T-helper 1 cell treated with Interleukin-12 subunit alpha and Interleukin-12 subunit beta and Interleukin-4 antibody, amounts not matched to agents 30 ng/mL and 1 ng/mL, for 36 hours (primary cell): ENCODE measurements around the gene ARMC7. TPM values are rescaled to one million over a fixed set of nuclear protein-coding genes. Genes with fewer than 3 reads are reported as not detected.
"Not testable (repeated sequence)": the region's sequence is repeated elsewhere in the genome, so short reads cannot be mapped to it uniquely, and the experiment has no call there.

Experiments used
- intact Hi-C: fragments of 100-400 bp; cut with micrococcal nuclease; formaldehyde crosslinking; loops from one replicate; pipeline ENCODE4 v1.15.1; 2024
- total RNA-seq: library from RNA; stranded (reverse); gene quantifications from 2 replicates; pipeline ENCODE4 v1.2.3, GENCODE V29; 2022

ARMC7 gene
- total RNA-seq, 1 donor from 2014 or later: 16.5 TPM

GRCh38 chr17:75151930-75152329, 42.2 kb downstream of the ARMC7 start:
- intact Hi-C loops: no loop called here

GRCh38 chr17:75152523-75152921, 42.8 kb downstream of the ARMC7 start:
- intact Hi-C loops: no loop called here

GRCh38 chr17:75152922-75153779, 43.4 kb downstream of the ARMC7 start:
- intact Hi-C loops: no loop called here

- intact Hi-C loops: loop anchor here (1.0 to 2.0 kb wide), 9 partner anchors 13 to 108 kb away; partner anchors contain the start of genes ARMC7, GGA3, KCTD2 and MRPS7
Measured at GRCh38 chr17:75153780-75154194, 44.0 kb downstream of the ARMC7 start.

- intact Hi-C loops: loop anchor here (1.0 to 2.0 kb wide), 9 partner anchors 14 to 107 kb away; partner anchors contain the start of genes ARMC7, GGA3, KCTD2 and MRPS7
Measured at GRCh38 chr17:75154195-75155106, 44.7 kb downstream of the ARMC7 start, which contains the start of gene JPT1. Gene JPT1 (minus strand): TSS chr17:75154512. CDS start chr17:75154397, 115 bp downstream.

GRCh38 chr17:75155191-75155601, 45.4 kb downstream of the ARMC7 start:
- intact Hi-C loops: loop anchor here (2.0 kb wide), 2 partner anchors 14 to 24 kb away; partner anchors contain the start of gene NT5C

GRCh38 chr17:75158480-75158879, 48.7 kb downstream of the ARMC7 start:
- intact Hi-C loops: not testable (repeated sequence)

- intact Hi-C loops: no loop called here
Measured at GRCh38 chr17:75159196-75160031, 49.6 kb downstream of the ARMC7 start.

GRCh38 chr17:75160211-75160610, 50.4 kb downstream of the ARMC7 start:
- intact Hi-C loops: no loop called here

GRCh38 chr17:75163074-75163473, 53.3 kb downstream of the ARMC7 start:
- intact Hi-C loops: no loop called here

- intact Hi-C loops: not testable (repeated sequence)
Measured at GRCh38 chr17:75164606-75165005, 54.8 kb downstream of the ARMC7 start.

- intact Hi-C loops: no loop called here
Measured at GRCh38 chr17:75168998-75169397, 59.2 kb downstream of the ARMC7 start.

GRCh38 chr17:75173526-75173925, 63.8 kb downstream of the ARMC7 start:
- intact Hi-C loops: loop anchor here (5.0 kb wide), 1 partner anchor 41 kb away; the partner anchor contains the start of gene NT5C

GRCh38 chr17:75174996-75175395, 65.2 kb downstream of the ARMC7 start:
- intact Hi-C loops: loop anchor here (5.0 kb wide), 1 partner anchor 43 kb away; the partner anchor contains the start of gene NT5C

- intact Hi-C loops: no loop called here
Measured at GRCh38 chr17:75176625-75177024, 66.9 kb downstream of the ARMC7 start.

GRCh38 chr17:75178453-75178852, 68.7 kb downstream of the ARMC7 start:
- intact Hi-C loops: no loop called here
